Hypothalamus (tissue), 51 donors: Measurements from ENCODE around the gene AHSG.
"Not testable (repeated sequence)": the region's sequence is repeated elsewhere in the genome, so short reads cannot be mapped to it uniquely, and the experiment has no call there.

Experiments
- DNase-seq, 51 donors: peaks; one replicate each; lab custom pipeline; 2025; lab: John Stamatoyannopoulos, UW

The AHSG gene

GRCh38 chr3:186616299-186616617 lies 3.4 kb downstream of the AHSG start:
- DNase-seq, result no peak

GRCh38 chr3:186617036-186617946 lies 4.4 kb downstream of the AHSG start:
- peak in 50 of 51 donors; percentile 6 to 82 (median 60) for DNase-seq

GRCh38 chr3:186618318-186618938 lies 5.6 kb downstream of the AHSG start:
- DNase-seq, result no peak

DNA sequence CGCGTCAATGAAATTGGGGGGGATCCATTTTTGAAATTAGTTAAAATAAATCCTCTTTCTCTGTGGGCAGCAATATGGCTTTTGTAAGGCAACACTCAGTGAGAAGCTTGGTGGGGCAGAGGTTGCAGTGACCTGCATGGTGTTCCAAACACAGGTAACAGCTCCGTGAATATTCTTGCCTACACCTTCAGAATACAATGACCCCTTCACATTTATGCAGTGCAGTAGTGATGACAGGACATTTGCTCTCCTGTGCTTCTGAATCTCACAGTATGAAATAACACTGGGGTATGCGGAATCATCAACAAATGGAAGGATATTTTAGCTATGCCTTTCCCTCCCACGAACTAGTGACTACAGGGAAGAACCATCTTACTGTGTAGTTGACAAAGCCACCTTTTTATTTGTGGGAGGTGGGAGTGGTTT lies 6.9 kb downstream of the AHSG start:
- DNase-seq, result no peak

DNA sequence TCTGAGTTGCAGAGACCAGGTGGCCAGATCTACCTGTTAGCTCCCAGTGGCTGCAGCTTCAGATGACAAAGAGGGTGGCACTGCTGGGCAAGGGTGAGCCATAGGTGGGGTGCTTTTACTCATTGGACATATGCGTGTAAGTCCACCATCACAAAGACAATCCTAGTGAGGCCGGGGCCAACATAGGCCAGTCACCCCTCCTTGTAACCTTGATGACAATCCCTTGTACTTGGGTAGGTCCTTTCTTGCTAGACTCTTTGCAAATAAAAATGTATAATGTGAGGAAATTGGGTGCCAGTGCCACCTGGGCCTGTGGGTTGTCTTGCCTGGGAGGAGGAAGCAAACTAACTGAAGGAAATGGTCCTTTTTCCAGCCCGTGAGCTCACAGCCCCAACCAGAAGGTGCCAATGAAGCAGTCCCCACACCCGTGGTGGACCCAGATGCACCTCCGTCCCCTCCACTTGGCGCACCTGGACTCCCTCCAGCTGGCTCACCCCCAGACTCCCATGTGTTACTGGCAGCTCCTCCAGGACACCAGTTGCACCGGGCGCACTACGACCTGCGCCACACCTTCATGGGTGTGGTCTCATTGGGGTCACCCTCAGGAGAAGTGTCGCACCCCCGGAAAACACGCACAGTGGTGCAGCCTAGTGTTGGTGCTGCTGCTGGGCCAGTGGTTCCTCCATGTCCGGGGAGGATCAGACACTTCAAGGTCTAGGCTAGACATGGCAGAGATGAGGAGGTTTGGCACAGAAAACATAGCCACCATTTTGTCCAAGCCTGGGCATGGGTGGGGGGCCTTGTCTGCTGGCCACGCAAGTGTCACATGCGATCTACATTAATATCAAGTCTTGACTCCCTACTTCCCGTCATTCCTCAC lies 7.6 kb downstream of the AHSG start:
- DNase-seq, result no peak

DNA sequence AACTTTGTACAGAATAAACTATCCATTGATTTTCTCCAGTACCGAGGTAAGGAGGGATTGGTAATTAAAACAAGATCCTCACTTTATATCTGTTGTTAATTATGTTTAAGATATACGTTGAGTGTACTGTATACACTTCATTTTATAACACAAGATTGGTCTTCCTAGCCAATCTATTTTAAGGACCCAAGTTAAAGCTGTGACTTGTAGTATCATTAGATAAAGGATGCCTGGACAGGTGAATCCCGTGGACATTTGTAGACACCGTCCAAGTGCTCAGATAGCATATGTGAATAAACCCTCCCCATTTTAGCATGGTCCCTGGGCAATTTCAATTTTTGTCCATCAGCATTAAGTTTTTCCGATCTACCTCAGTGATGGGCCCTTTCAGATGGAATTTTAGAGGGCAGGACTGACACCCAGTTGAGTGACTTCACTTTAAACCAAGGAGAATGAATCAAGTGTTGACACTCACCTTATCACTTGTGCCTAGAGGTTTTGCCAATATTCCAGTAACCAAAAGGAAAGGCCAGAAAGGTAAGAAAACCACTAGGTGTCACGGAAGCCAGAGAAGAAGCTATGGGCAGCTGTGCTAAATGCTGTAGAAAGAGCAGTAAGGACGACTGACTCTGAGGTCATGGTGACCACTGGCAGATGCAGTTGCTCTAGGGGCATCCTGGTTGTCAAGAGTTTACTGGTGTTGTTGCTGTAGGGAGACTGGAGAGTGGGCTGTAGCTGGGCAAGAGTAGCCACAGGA lies 9.2 kb downstream of the AHSG start:
- DNase-seq, result no peak

GRCh38 chr3:186622651-186623310 lies 9.9 kb downstream of the AHSG start:
- DNase-seq, result no peak

GRCh38 chr3:186624598-186624997 lies 11.7 kb downstream of the AHSG start:
- no peak for DNase-seq

- DNase-seq, result no peak
Measured at GRCh38 chr3:186625600-186626042, 12.8 kb downstream of the AHSG start.

- no peak for DNase-seq
Measured at GRCh38 chr3:186626254-186626847, 13.5 kb downstream of the AHSG start.

- no peak for DNase-seq
Measured at GRCh38 chr3:186627852-186628414, 15.1 kb downstream of the AHSG start.

DNA sequence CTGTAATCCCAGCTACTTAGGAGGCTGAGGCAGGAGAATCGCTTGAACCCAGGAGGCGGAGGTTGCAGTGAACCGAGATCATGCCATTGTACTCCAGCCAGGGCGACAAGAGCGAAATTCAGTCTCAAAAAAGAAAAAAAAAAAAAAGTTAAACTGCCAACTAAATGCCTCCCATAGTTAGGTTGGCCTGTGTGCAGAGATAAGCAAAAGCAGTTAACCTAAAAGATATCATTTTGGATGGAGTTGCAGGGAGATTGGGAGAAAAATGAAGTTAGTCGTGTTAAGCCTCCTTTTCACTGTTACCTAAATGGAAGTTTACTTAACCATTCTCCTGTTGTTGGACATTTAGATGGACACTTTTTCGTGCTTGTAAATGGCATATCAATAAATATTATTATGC lies 15.9 kb downstream of the AHSG start:
- DNase-seq, result no peak

GRCh38 chr3:186630950-186631641 lies 18.2 kb downstream of the AHSG start:
- DNase-seq, result no peak

GRCh38 chr3:186633481-186633880 lies 20.6 kb downstream of the AHSG start:
- DNase-seq, result no peak

GRCh38 chr3:186634207-186634606 lies 21.3 kb downstream of the AHSG start:
- DNase-seq, result not testable (repeated sequence)

DNA sequence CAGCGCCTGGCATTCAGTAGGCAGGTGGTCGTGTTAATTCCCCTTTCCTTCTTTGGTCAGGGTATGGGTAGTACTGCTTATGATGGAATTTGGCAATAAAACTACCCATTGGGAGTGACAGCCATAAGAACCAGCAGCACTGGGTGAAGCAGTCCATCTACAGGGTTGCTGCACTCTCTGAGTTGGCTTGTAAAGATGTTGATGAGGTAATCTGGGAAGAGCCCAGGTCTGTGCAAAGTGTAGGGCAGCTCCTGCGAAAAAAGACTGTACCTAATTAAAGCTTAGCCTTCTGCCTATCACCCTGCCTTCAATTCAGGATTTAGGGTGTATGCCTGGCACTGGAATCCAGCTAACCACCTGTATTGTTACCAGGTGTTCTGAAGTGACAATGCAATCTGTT lies 22.7 kb downstream of the AHSG start:
- DNase-seq, result no peak

DNA sequence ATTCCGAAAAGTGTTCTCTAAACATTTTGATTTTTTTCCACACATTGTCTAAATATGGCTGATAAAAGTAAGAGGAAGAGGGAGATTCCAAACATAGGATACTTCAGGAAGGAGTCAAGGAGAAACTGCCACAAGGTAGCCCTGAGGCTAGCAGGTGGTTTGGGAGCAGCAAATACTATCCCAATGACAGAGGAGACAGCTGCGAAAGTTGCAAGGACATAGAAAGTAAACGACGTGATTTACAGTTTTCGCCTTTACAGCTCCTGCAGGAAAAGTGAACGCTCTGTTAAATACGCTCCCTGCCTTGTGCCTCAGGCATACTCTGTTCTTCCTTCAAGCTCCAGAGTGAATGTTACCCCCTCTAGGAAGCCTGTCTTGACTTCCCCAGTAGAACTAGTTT lies 23.7 kb downstream of the AHSG start:
- no peak for DNase-seq

DNA sequence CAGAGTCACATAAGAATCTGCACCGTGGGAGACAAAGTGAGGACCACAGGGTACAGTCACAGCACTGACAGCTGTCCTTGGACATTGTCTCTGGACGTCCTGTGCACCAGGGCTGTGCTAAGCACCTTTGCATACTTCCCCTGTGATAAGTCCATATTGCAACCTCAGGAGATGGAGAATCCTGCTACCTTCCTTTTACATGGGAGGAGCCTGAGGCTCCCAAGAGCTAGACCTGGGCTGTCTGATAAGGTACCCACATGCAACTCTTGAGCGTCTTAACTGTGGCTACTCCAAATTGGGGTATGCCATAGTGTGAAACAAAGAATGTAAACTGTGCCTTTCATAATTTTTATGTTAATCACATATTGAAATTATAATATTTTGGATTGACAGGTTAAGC lies 24.8 kb downstream of the AHSG start:
- DNase-seq, result no peak

GRCh38 chr3:186638259-186638658 lies 25.4 kb downstream of the AHSG start:
- no peak for DNase-seq
